Measurements from ENCODE around the gene FAM3B.

The FAM3B gene

GRCh38 chr21:41321908-41322495 is 5.4 kb downstream of the FAM3B start:
- Histone ChIP-seq H3K4me3 (ENCODE audit: low read depth, low read length) (no peak overlapping the region), H3K9me3 (no peaks in the 10 kb centered on the region), H3K36me3 (no peaks in the 10 kb centered on the region), H3K4me1 (no peaks in the 10 kb centered on the region), H3K27me3 (no peaks in the 10 kb centered on the region)
- no peak for TF ChIP-seq CTCF (IDR thresholded peaks at IDR 0.05; ENCODE audit: low read depth, low read length)
- DNase-seq, result no peak

GRCh38 chr21:41322496-41323382 is 6.1 kb downstream of the FAM3B start:
- DNase-seq, result no peak
- H3K9me3 ChIP-seq, result no peaks in the 10 kb centered on the region
- no peaks in the 10 kb centered on the region for H3K27me3 ChIP-seq
- no peaks in the 10 kb centered on the region for H3K36me3 ChIP-seq
- TF ChIP-seq CTCF (IDR thresholded peaks at IDR 0.05; ENCODE audit: low read depth, low read length), result no peak
- H3K4me1 ChIP-seq, result no peaks in the 10 kb centered on the region
- no peak overlapping the region for H3K4me3 ChIP-seq (ENCODE audit: low read depth, low read length)

GRCh38 chr21:41325138-41325912 is 8.7 kb downstream of the FAM3B start:
- no peak for DNase-seq
- no peaks in the 10 kb centered on the region for H3K4me1 ChIP-seq
- no peaks in the 10 kb centered on the region for H3K36me3 ChIP-seq
- no peaks in the 10 kb centered on the region for H3K9me3 ChIP-seq
- no peaks in the 10 kb centered on the region for H3K27me3 ChIP-seq
- H3K4me3 ChIP-seq (ENCODE audit: low read depth, low read length), result no peak overlapping the region
- no peak for TF ChIP-seq CTCF (IDR thresholded peaks at IDR 0.05; ENCODE audit: low read depth, low read length)

- DNase-seq, result no peak
- Histone ChIP-seq H3K36me3 (no peaks in the 10 kb centered on the region), H3K4me3 (ENCODE audit: low read depth, low read length) (no peak overlapping the region), H3K4me1 (no peaks in the 10 kb centered on the region), H3K9me3 (no peaks in the 10 kb centered on the region), H3K27me3 (no peaks in the 10 kb centered on the region)
- TF ChIP-seq CTCF (IDR thresholded peaks at IDR 0.05; ENCODE audit: low read depth, low read length), result no peak
Observed at GRCh38 chr21:41326414-41327080, 9.9 kb downstream of the FAM3B start.

GRCh38 chr21:41327753-41328152 is 11.2 kb downstream of the FAM3B start:
- Histone ChIP-seq H3K9me3 (no peaks in the 10 kb centered on the region), H3K27me3 (no peaks in the 10 kb centered on the region), H3K4me3 (ENCODE audit: low read depth, low read length) (no peak overlapping the region), H3K4me1 (no peaks in the 10 kb centered on the region), H3K36me3 (no peaks in the 10 kb centered on the region)
- no peak for DNase-seq
- no peak for TF ChIP-seq CTCF (IDR thresholded peaks at IDR 0.05; ENCODE audit: low read depth, low read length)
